ENCODE measurements around the gene TMEM18.

Gene TMEM18

GRCh38 chr2:644871-645270 lies 32.3 kb downstream of the TMEM18 start:
- Histone ChIP-seq H2AFZ (ENCODE audit: insufficient read depth, low read length, poor library complexity) (no peak overlapping the region), H3K27ac (ENCODE audit: low read depth, low read length) (no peak overlapping the region), H4K91ac (ENCODE audit: low read depth, low read length) (no peak overlapping the region), H3K79me2 (ENCODE audit: control insufficient read depth, insufficient read depth, low read length, poor library complexity) (no peaks in the 10 kb centered on the region), H3K36me3 (ENCODE audit: control insufficient read depth in 1 of 2, insufficient read depth in 2 of 2, low read length in 2 of 2) (no peaks in the 10 kb centered on the region), H3K4me2 (ENCODE audit: low read length) (no peak overlapping the region), H3K23ac (ENCODE audit: low read length) (no peak overlapping the region), H3K14ac (ENCODE audit: low read length) (no peak overlapping the region), H3K9me3 (ENCODE audit: insufficient read depth, low read depth, low read length) (no peaks in the 10 kb centered on the region), H3K27me3 (ENCODE audit: insufficient read depth, low read length) (no peaks in the 10 kb centered on the region), H3K9ac (ENCODE audit: low read length) (no peak overlapping the region), H4K12ac (ENCODE audit: low read depth, low read length) (no peak overlapping the region), H4K8ac (ENCODE audit: low read depth, low read length) (no peak overlapping the region), H3K4ac (ENCODE audit: low read depth, low read length) (no peak overlapping the region), H3K79me1 (ENCODE audit: low read length) (no peaks in the 10 kb centered on the region), H2BK12ac (ENCODE audit: low read length) (no peak overlapping the region), H3K4me3 (ENCODE audit: low read depth, low read length) (no peak overlapping the region), H3K18ac (ENCODE audit: low read length) (no peak overlapping the region), H2BK5ac (ENCODE audit: low read depth, low read length, poor library complexity) (no peak overlapping the region), H3K4me1 (ENCODE audit: control insufficient read depth in 1 of 2, insufficient read depth in 2 of 2, low read length in 2 of 2) (no peaks in the 10 kb centered on the region), H2BK120ac (ENCODE audit: insufficient read depth, low read length, poor library complexity) (no peak overlapping the region), H2AK5ac (ENCODE audit: low read length) (no peak overlapping the region)
- no CpG with 5 or more reads among the region's 5 CpGs for WGBS (ENCODE audit: extremely low coverage, insufficient coverage, insufficient read length)
- no peak for DNase-seq

DNA sequence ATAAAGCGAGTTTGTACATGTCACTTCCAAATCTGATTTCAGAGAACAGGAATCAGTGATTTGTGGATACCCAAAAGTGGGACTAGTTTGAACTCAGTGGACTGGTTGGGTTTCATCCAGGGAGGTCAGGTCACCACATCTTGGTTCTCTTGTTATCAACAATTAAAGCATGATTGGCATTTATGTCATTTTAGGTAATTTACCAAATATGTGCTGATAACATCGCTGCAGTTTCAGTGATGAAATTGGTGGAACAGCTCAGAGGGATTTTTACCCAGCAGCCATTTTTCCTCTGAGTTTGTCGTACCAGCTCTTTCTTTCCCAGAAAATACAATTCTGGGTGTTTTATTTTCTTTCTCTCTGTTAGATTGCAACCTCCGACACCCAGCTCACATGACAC lies 33.4 kb downstream of the TMEM18 start:
- Histone ChIP-seq H3K4me2 (ENCODE audit: low read length) (no peak overlapping the region), H4K8ac (ENCODE audit: low read depth, low read length) (no peak overlapping the region), H2BK120ac (ENCODE audit: insufficient read depth, low read length, poor library complexity) (no peak overlapping the region), H3K9me3 (ENCODE audit: insufficient read depth, low read depth, low read length) (no peaks in the 10 kb centered on the region), H3K27ac (ENCODE audit: low read depth, low read length) (no peak overlapping the region), H3K9ac (ENCODE audit: low read length) (no peak overlapping the region), H2AK5ac (ENCODE audit: low read length) (no peak overlapping the region), H4K91ac (ENCODE audit: low read depth, low read length) (no peak overlapping the region), H2BK12ac (ENCODE audit: low read length) (no peak overlapping the region), H3K27me3 (ENCODE audit: insufficient read depth, low read length) (no peaks in the 10 kb centered on the region), H2BK5ac (ENCODE audit: low read depth, low read length, poor library complexity) (no peak overlapping the region), H3K4me1 (ENCODE audit: control insufficient read depth in 1 of 2, insufficient read depth in 2 of 2, low read length in 2 of 2) (no peaks in the 10 kb centered on the region), H3K79me2 (ENCODE audit: control insufficient read depth, insufficient read depth, low read length, poor library complexity) (no peaks in the 10 kb centered on the region), H3K23ac (ENCODE audit: low read length) (no peak overlapping the region), H3K36me3 (ENCODE audit: control insufficient read depth in 1 of 2, insufficient read depth in 2 of 2, low read length in 2 of 2) (no peaks in the 10 kb centered on the region), H3K18ac (ENCODE audit: low read length) (no peak overlapping the region), H3K4me3 (ENCODE audit: low read depth, low read length) (no peak overlapping the region), H3K4ac (ENCODE audit: low read depth, low read length) (no peak overlapping the region), H4K12ac (ENCODE audit: low read depth, low read length) (no peak overlapping the region), H3K14ac (ENCODE audit: low read length) (no peak overlapping the region), H2AFZ (ENCODE audit: insufficient read depth, low read length, poor library complexity) (no peak overlapping the region), H3K79me1 (ENCODE audit: low read length) (no peaks in the 10 kb centered on the region)
- WGBS (ENCODE audit: extremely low coverage, insufficient coverage, insufficient read length), result no CpG with 5 or more reads among the region's 4 CpGs
- peak; percentile 69 to 92 for DNase-seq

DNA sequence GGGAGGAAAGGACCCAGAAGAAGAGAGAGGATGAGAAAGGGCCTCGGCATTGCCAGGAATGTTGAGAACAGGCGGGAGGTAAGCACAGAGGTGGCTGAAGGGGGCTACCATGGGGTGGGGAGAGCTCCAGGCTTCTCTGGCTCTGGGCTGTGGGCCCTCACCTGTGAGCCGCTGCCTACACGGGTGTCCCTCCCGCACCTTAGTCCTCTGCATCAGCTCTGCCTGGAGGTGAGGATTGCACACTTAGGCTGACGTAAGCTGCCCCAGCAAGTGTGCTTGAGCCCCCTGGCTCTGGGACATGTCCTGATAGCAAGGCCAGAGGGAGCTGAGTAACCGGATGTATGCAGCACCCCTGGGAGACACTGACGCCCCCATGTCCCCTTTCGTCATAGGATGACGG lies 33.9 kb downstream of the TMEM18 start:
- Histone ChIP-seq H3K14ac (ENCODE audit: low read length) (no peak overlapping the region), H4K91ac (ENCODE audit: low read depth, low read length) (no peak overlapping the region), H3K4me3 (ENCODE audit: low read depth, low read length) (no peak overlapping the region), H3K36me3 (ENCODE audit: control insufficient read depth in 1 of 2, insufficient read depth in 2 of 2, low read length in 2 of 2) (no peaks in the 10 kb centered on the region), H2AFZ (ENCODE audit: insufficient read depth, low read length, poor library complexity) (no peak overlapping the region), H3K4me1 (ENCODE audit: control insufficient read depth in 1 of 2, insufficient read depth in 2 of 2, low read length in 2 of 2) (no peaks in the 10 kb centered on the region), H3K4ac (ENCODE audit: low read depth, low read length) (no peak overlapping the region), H3K27ac (ENCODE audit: low read depth, low read length) (no peak overlapping the region), H2BK5ac (ENCODE audit: low read depth, low read length, poor library complexity) (no peak overlapping the region), H3K4me2 (ENCODE audit: low read length) (no peak overlapping the region), H3K79me2 (ENCODE audit: control insufficient read depth, insufficient read depth, low read length, poor library complexity) (no peaks in the 10 kb centered on the region), H3K27me3 (ENCODE audit: insufficient read depth, low read length) (no peaks in the 10 kb centered on the region), H2BK12ac (ENCODE audit: low read length) (no peak overlapping the region), H3K9me3 (ENCODE audit: insufficient read depth, low read depth, low read length) (no peaks in the 10 kb centered on the region), H4K8ac (ENCODE audit: low read depth, low read length) (no peak overlapping the region), H3K23ac (ENCODE audit: low read length) (no peak overlapping the region), H3K18ac (ENCODE audit: low read length) (no peak overlapping the region), H3K9ac (ENCODE audit: low read length) (no peak overlapping the region), H4K12ac (ENCODE audit: low read depth, low read length) (no peak overlapping the region), H2AK5ac (ENCODE audit: low read length) (no peak overlapping the region), H2BK120ac (ENCODE audit: insufficient read depth, low read length, poor library complexity) (no peak overlapping the region), H3K79me1 (ENCODE audit: low read length) (no peaks in the 10 kb centered on the region)
- no CpG with 5 or more reads among the region's 10 CpGs for WGBS (ENCODE audit: extremely low coverage, insufficient coverage, insufficient read length)
- DNase-seq, result peak; percentile 47 to 49

GRCh38 chr2:641872-642815 lies 35.1 kb downstream of the TMEM18 start:
- Histone ChIP-seq H4K91ac (ENCODE audit: low read depth, low read length) (no peak overlapping the region), H2BK12ac (ENCODE audit: low read length) (no peak overlapping the region), H2BK120ac (ENCODE audit: insufficient read depth, low read length, poor library complexity) (no peak overlapping the region), H3K4me3 (ENCODE audit: low read depth, low read length) (no peak overlapping the region), H2AFZ (ENCODE audit: insufficient read depth, low read length, poor library complexity) (no peak overlapping the region), H3K9ac (ENCODE audit: low read length) (no peak overlapping the region), H3K9me3 (ENCODE audit: insufficient read depth, low read depth, low read length) (no peaks in the 10 kb centered on the region), H3K23ac (ENCODE audit: low read length) (no peak overlapping the region), H3K27me3 (ENCODE audit: insufficient read depth, low read length) (no peaks in the 10 kb centered on the region), H3K27ac (ENCODE audit: low read depth, low read length) (no peak overlapping the region), H2BK5ac (ENCODE audit: low read depth, low read length, poor library complexity) (no peak overlapping the region), H3K4me1 (ENCODE audit: control insufficient read depth in 1 of 2, insufficient read depth in 2 of 2, low read length in 2 of 2) (no peaks in the 10 kb centered on the region), H3K18ac (ENCODE audit: low read length) (no peak overlapping the region), H4K12ac (ENCODE audit: low read depth, low read length) (no peak overlapping the region), H2AK5ac (ENCODE audit: low read length) (no peak overlapping the region), H3K14ac (ENCODE audit: low read length) (no peak overlapping the region), H3K4ac (ENCODE audit: low read depth, low read length) (no peak overlapping the region), H3K36me3 (ENCODE audit: control insufficient read depth in 1 of 2, insufficient read depth in 2 of 2, low read length in 2 of 2) (no peaks in the 10 kb centered on the region), H3K4me2 (ENCODE audit: low read length) (no peak overlapping the region), H4K8ac (ENCODE audit: low read depth, low read length) (no peak overlapping the region), H3K79me2 (ENCODE audit: control insufficient read depth, insufficient read depth, low read length, poor library complexity) (no peaks in the 10 kb centered on the region), H3K79me1 (ENCODE audit: low read length) (no peaks in the 10 kb centered on the region)
- no CpG with 5 or more reads among the region's 35 CpGs for WGBS (ENCODE audit: extremely low coverage, insufficient coverage, insufficient read length)
- DNase-seq, result peak; percentile 17 to 58
